ENCODE measurements around the gene ANO9.
"Not testable (repeated sequence)": the region's sequence is repeated elsewhere in the genome, so short reads cannot be mapped to it uniquely, and the experiment has no call there.

ANO9 gene

DNA sequence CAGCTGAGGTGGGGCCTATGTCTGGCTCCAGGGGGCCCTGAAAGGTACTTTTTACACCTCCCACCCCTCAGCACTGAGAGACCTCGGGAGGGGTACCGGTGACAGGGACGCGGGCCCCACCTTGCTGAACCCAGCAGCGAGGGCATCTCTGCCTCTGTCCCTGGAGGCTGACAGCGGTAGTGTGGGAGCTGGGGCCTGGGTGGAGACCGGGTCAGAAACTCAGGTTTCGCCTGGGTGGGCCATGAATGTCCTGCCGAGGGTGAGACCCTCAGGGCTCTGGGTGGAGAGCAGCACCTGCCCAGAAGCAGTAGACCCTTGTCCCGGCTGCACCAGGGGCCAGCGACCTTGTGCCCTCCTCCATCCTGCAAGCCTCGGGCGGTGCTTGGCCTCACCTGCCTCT, 30.5 kb upstream of the ANO9 start:
- no peak overlapping the region for H3K27ac ChIP-seq (ENCODE audit: low read length)
- no peaks in the 10 kb centered on the region for H3K4me1 ChIP-seq (ENCODE audit: low read length)
- H3K9ac ChIP-seq (ENCODE audit: low read length) = no peak overlapping the region
- no peaks in the 10 kb centered on the region for H4K20me1 ChIP-seq (ENCODE audit: insufficient read depth, low read length)
- H3K79me2 ChIP-seq (ENCODE audit: low read length) = peaks cover 13% of the 10 kb centered on the region
- H3K36me3 ChIP-seq (replicated peaks; ENCODE audit: low read depth, low read length) = peaks cover 8% of the 10 kb centered on the region
- no peak overlapping the region for H3K4me3 ChIP-seq (ENCODE audit: low read length)
- no peak overlapping the region for H2AFZ ChIP-seq (ENCODE audit: low read depth, low read length)
- H3K27me3 ChIP-seq (ENCODE audit: low read depth, low read length) = no peaks in the 10 kb centered on the region
- TF ChIP-seq, protein P1, sequence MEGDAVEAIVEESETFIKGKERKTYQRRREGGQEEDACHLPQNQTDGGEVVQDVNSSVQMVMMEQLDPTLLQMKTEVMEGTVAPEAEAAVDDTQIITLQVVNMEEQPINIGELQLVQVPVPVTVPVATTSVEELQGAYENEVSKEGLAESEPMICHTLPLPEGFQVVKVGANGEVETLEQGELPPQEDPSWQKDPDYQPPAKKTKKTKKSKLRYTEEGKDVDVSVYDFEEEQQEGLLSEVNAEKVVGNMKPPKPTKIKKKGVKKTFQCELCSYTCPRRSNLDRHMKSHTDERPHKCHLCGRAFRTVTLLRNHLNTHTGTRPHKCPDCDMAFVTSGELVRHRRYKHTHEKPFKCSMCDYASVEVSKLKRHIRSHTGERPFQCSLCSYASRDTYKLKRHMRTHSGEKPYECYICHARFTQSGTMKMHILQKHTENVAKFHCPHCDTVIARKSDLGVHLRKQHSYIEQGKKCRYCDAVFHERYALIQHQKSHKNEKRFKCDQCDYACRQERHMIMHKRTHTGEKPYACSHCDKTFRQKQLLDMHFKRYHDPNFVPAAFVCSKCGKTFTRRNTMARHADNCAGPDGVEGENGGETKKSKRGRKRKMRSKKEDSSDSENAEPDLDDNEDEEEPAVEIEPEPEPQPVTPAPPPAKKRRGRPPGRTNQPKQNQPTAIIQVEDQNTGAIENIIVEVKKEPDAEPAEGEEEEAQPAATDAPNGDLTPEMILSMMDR (IDR thresholded peaks at IDR 0.05; ENCODE audit: low read depth, low read length) = no peak
- no peak for TF ChIP-seq EZH2phosphoT487 (IDR thresholded peaks at IDR 0.05; ENCODE audit: low read depth)
- no peak overlapping the region for H3K4me2 ChIP-seq (ENCODE audit: low read length)
- no peaks in the 10 kb centered on the region for H3K9me3 ChIP-seq (ENCODE audit: insufficient read depth, low read length)

DNA sequence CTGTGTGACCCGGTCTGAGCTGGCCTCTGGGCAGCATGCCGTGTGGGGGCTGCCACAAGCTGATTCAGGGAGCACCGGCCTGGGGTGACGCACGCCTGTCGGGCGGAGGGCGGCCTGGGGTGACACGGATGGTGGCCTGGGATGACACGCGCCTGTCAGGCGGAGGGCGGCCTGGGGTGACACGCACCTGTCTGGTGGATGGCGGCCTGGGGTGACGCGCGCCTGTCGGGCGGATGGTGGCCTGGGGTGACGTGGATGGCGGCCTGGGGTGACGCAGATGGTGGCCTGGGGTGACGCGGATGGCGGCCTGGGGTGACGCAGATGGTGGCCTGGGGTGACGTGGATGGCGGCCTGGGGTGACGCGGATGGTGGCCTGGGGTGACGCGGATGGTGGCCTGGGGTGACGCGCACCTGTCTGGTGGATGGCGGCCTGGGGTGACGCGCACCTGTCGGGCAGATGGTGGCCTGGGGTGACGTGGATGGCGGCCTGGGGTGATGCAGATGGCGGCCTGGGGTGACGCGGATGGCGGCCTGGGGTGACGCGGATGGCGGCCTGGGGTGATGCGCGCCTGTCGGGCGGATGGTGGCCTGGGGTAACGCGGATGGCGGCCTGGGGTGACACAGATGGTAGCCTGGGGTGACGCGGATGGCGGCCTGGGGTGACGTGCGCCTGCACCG, 29.8 kb upstream of the ANO9 start:
- H3K27ac ChIP-seq (ENCODE audit: low read length) = no peak overlapping the region
- H2AFZ ChIP-seq (ENCODE audit: low read depth, low read length) = no peak overlapping the region
- H3K27me3 ChIP-seq (ENCODE audit: low read depth, low read length) = no peaks in the 10 kb centered on the region
- H3K9ac ChIP-seq (ENCODE audit: low read length) = no peak overlapping the region
- TF ChIP-seq, protein P1 (IDR thresholded peaks at IDR 0.05; ENCODE audit: low read depth, low read length) = no peak
- no peak for TF ChIP-seq EZH2phosphoT487 (IDR thresholded peaks at IDR 0.05; ENCODE audit: low read depth)
- no peak overlapping the region for H3K4me2 ChIP-seq (ENCODE audit: low read length)
- peaks cover 13% of the 10 kb centered on the region for H3K79me2 ChIP-seq (ENCODE audit: low read length)
- no peaks in the 10 kb centered on the region for H3K9me3 ChIP-seq (ENCODE audit: insufficient read depth, low read length)
- H3K4me3 ChIP-seq (ENCODE audit: low read length) = no peak overlapping the region
- H3K36me3 ChIP-seq (replicated peaks; ENCODE audit: low read depth, low read length) = peaks cover 8% of the 10 kb centered on the region
- no peaks in the 10 kb centered on the region for H4K20me1 ChIP-seq (ENCODE audit: insufficient read depth, low read length)
- H3K4me1 ChIP-seq (ENCODE audit: low read length) = no peaks in the 10 kb centered on the region

DNA sequence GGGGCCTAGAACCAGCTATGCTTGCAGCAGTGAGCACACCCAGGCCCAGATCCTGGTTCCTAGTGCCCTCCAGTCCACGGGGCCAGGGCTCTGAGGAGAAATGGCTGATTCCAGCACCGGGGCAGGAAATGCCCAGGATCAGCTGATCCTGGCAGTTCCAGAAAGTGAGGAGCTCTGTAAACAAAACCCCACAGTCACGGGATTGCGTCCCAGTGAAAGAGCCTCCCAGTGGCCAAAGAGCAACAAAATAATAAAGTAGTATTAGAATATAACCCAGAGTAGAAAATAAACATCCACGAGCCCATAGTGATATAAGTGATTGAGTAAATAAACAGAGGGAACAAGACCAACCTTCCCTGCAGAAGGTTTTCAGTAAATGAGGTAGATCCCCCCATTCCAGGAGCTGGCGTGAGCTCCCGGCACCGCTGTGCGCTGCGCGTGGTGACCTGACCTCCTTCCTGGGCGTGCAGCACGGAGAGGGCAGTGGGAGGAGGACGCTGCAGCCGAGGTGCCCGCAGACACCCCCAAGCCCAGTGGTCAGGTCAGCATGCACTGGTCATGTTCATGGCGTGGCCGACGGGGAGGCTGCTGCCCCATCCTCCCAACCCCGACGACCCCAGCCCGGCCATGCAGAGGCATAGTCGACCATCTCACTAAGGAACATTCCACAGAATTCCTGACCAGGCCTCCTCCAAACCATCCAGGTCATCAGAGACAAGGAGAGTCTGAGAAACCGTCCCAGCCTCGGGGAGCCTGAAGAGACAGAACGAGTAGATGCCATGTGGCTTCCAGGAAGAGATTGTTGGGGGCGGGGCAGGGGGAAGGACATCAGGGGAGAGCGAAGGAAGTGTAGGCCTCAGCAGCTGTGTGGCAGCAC, 28.1 kb upstream of the ANO9 start:
- Histone ChIP-seq H3K27me3 (ENCODE audit: low read depth, low read length) (no peaks in the 10 kb centered on the region), H3K27ac (ENCODE audit: low read length) (no peak overlapping the region)

DNA sequence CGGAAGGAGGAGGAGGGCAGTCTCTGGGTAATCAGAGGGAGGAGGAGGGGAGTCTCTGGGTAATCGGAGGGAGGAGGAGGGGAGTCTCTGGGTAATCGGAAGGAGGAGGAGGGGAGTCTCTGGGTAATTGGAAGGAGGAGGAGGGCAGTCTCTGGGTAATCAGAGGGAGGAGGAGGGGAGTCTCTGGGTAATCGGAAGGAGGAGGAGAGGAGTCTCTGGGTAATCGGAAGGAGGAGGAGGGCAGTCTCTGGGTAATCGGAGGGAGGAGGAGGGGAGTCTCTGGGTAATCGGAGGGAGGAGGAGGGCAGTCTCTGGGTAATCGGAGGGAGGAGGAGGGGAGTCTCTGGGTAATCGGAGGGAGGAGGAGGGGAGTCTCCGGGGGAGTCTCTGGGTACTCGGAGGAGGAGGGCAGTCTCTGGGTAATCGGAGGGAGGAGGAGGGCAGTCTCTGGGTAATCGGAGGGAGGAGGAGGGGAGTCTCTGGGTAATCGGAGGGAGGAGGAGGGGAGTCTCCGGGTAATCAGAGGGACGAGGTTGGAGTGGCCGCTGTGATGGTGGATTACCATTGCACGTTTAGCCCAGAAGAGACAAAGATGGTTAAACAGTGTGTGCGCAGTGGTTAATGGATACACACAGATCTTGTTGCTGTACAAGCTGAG, 27.3 kb upstream of the ANO9 start:
- H3K4me1 ChIP-seq (ENCODE audit: low read length); H2AFZ ChIP-seq (ENCODE audit: low read depth, low read length); H3K27ac ChIP-seq (ENCODE audit: low read length): not testable (repeated sequence)

More for the DNA sequence above, 28.1 kb upstream of the ANO9 start:
- H2AFZ ChIP-seq (ENCODE audit: low read depth, low read length) = no peak overlapping the region
- H3K36me3 ChIP-seq (replicated peaks; ENCODE audit: low read depth, low read length) = peaks cover 4% of the 10 kb centered on the region
- no peaks in the 10 kb centered on the region for H3K9me3 ChIP-seq (ENCODE audit: insufficient read depth, low read length)
- TF ChIP-seq, protein P1 (IDR thresholded peaks at IDR 0.05; ENCODE audit: low read depth, low read length) = no peak
- no peaks in the 10 kb centered on the region for H3K4me1 ChIP-seq (ENCODE audit: low read length)
- H3K79me2 ChIP-seq (ENCODE audit: low read length) = peaks cover 8% of the 10 kb centered on the region; the same call in 1 of the 2 replicates
- H4K20me1 ChIP-seq (ENCODE audit: insufficient read depth, low read length) = no peaks in the 10 kb centered on the region
- no peak overlapping the region for H3K4me3 ChIP-seq (ENCODE audit: low read length)
- H3K9ac ChIP-seq (ENCODE audit: low read length) = no peak overlapping the region
- no peak overlapping the region for H3K4me2 ChIP-seq (ENCODE audit: low read length)

More for the DNA sequence above, 27.3 kb upstream of the ANO9 start:
- not testable (repeated sequence) for H3K4me3 ChIP-seq (ENCODE audit: low read length); H3K79me2 ChIP-seq (ENCODE audit: low read length); H3K9me3 ChIP-seq (ENCODE audit: insufficient read depth, low read length); H3K36me3 ChIP-seq (replicated peaks; ENCODE audit: low read depth, low read length); H4K20me1 ChIP-seq (ENCODE audit: insufficient read depth, low read length); H3K27me3 ChIP-seq (ENCODE audit: low read depth, low read length); H3K4me2 ChIP-seq (ENCODE audit: low read length); H3K9ac ChIP-seq (ENCODE audit: low read length)
